Islet of Langerhans (tissue), 1 donor: Measurements from ENCODE around the gene WNT3A.

Experiments used
- FAIRE-seq: peaks from one replicate; lab custom pipeline; 2011; peaks lifted over from hg19 to GRCh38; lab: Jason Lieb, UNC

Gene WNT3A

GRCh38 chr1:228084797-228085196 lies 78.0 kb downstream of the WNT3A start:
- FAIRE-seq = no peak

GRCh38 chr1:228085287-228085951 lies 78.6 kb downstream of the WNT3A start:
- no peak for FAIRE-seq

- no peak for FAIRE-seq
These were observed 81.0 kb downstream of the WNT3A start for GRCh38 chr1:228087771-228088251.

- FAIRE-seq = no peak
These were observed 82.0 kb downstream of the WNT3A start for GRCh38 chr1:228088586-228089498.

- no peak for FAIRE-seq
These were observed 83.0 kb downstream of the WNT3A start for GRCh38 chr1:228089519-228090380.

- no peak for FAIRE-seq
These were observed 83.8 kb downstream of the WNT3A start for GRCh38 chr1:228090613-228091081.

- no peak for FAIRE-seq
These were observed 84.3 kb downstream of the WNT3A start for GRCh38 chr1:228091084-228091483.

GRCh38 chr1:228092342-228093049 lies 85.7 kb downstream of the WNT3A start:
- no peak for FAIRE-seq

- no peak for FAIRE-seq
These were observed 86.5 kb downstream of the WNT3A start for GRCh38 chr1:228093050-228093906.

GRCh38 chr1:228094432-228095016 lies 87.7 kb downstream of the WNT3A start:
- FAIRE-seq = no peak

GRCh38 chr1:228095161-228095560 lies 88.4 kb downstream of the WNT3A start:
- no peak for FAIRE-seq

- no peak for FAIRE-seq
These were observed 89.1 kb downstream of the WNT3A start for GRCh38 chr1:228095938-228096337.

- no peak for FAIRE-seq
These were observed 89.9 kb downstream of the WNT3A start for GRCh38 chr1:228096416-228097332.

- no peak for FAIRE-seq
These were observed 90.7 kb downstream of the WNT3A start for GRCh38 chr1:228097333-228098081.

GRCh38 chr1:228098323-228098931 lies 91.6 kb downstream of the WNT3A start:
- no peak for FAIRE-seq

GRCh38 chr1:228099331-228099732 lies 92.5 kb downstream of the WNT3A start:
- FAIRE-seq = no peak

GRCh38 chr1:228100822-228101613 lies 94.2 kb downstream of the WNT3A start:
- no peak for FAIRE-seq
